ENCODE measurements around the gene GNAS-AS1. TPM values are rescaled to one million over a fixed set of nuclear protein-coding genes. Genes with fewer than 3 reads are reported as not detected.

GNAS-AS1 gene
- total RNA-seq, 2 donors from 2014 or later, result not detected

GRCh38 chr20:58784321-58785074 lies 66.2 kb downstream of the GNAS-AS1 start:
- no peaks in the 10 kb centered on the region for H3K4me1 ChIP-seq
- H3K36me3 ChIP-seq, result no peaks in the 10 kb centered on the region
- H3K27ac ChIP-seq, result no peak overlapping the region
- H3K27me3 ChIP-seq, result no peaks in the 10 kb centered on the region
- H3K4me3 ChIP-seq, result no peak overlapping the region
- H3K9me3 ChIP-seq, result no peaks in the 10 kb centered on the region
- TF ChIP-seq, protein P1, sequence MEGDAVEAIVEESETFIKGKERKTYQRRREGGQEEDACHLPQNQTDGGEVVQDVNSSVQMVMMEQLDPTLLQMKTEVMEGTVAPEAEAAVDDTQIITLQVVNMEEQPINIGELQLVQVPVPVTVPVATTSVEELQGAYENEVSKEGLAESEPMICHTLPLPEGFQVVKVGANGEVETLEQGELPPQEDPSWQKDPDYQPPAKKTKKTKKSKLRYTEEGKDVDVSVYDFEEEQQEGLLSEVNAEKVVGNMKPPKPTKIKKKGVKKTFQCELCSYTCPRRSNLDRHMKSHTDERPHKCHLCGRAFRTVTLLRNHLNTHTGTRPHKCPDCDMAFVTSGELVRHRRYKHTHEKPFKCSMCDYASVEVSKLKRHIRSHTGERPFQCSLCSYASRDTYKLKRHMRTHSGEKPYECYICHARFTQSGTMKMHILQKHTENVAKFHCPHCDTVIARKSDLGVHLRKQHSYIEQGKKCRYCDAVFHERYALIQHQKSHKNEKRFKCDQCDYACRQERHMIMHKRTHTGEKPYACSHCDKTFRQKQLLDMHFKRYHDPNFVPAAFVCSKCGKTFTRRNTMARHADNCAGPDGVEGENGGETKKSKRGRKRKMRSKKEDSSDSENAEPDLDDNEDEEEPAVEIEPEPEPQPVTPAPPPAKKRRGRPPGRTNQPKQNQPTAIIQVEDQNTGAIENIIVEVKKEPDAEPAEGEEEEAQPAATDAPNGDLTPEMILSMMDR (IDR thresholded peaks at IDR 0.05), result no peak
- no peak for DNase-seq (ENCODE audit: low spot score)

GRCh38 chr20:58783511-58784011 lies 67.1 kb downstream of the GNAS-AS1 start:
- no peak overlapping the region for H3K4me3 ChIP-seq
- no peaks in the 10 kb centered on the region for H3K4me1 ChIP-seq
- DNase-seq (ENCODE audit: low spot score), result no peak
- TF ChIP-seq, protein P1 (IDR thresholded peaks at IDR 0.05), result no peak
- no peak overlapping the region for H3K27ac ChIP-seq
- no peaks in the 10 kb centered on the region for H3K9me3 ChIP-seq
- no peaks in the 10 kb centered on the region for H3K27me3 ChIP-seq
- H3K36me3 ChIP-seq, result no peaks in the 10 kb centered on the region

- Histone ChIP-seq H3K36me3 (no peaks in the 10 kb centered on the region), H3K27ac (no peak overlapping the region), H3K4me3 (no peak overlapping the region), H3K27me3 (no peaks in the 10 kb centered on the region), H3K9me3 (no peaks in the 10 kb centered on the region), H3K4me1 (no peaks in the 10 kb centered on the region)
- TF ChIP-seq, protein P1 (IDR thresholded peaks at IDR 0.05), result no peak
- no peak for DNase-seq (ENCODE audit: low spot score)
These were observed 69.6 kb downstream of the GNAS-AS1 start for GRCh38 chr20:58781138-58781537.

DNA sequence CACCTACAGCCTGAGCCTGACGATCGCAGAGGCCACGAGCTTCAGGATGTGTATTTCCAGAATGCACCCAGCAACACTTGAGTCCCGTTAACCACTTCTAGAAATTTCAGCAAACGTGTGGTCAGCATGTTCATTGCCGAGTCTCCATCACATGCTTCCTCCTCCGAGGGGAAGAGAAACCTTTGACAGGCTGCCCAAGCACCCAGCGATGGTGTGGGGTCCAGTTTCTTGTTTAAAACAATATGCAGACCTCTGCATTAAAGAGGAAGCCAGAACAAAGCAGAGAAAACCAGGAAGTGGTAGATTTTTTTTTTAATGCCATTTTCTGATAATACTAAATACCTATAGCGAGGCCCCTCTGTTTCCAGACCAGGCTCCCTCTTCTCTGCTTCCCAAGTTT lies 71.9 kb downstream of the GNAS-AS1 start:
- Histone ChIP-seq H3K4me1 (no peaks in the 10 kb centered on the region), H3K27ac (no peak overlapping the region), H3K27me3 (no peaks in the 10 kb centered on the region), H3K4me3 (no peak overlapping the region), H3K9me3 (no peaks in the 10 kb centered on the region), H3K36me3 (no peaks in the 10 kb centered on the region)
- TF ChIP-seq, protein P1 (IDR thresholded peaks at IDR 0.05), result no peak
- no peak for DNase-seq (ENCODE audit: low spot score)

- Histone ChIP-seq H3K4me1 (no peaks in the 10 kb centered on the region), H3K27ac (no peak overlapping the region), H3K9me3 (no peaks in the 10 kb centered on the region), H3K27me3 (no peaks in the 10 kb centered on the region), H3K36me3 (no peaks in the 10 kb centered on the region), H3K4me3 (no peak overlapping the region)
- TF ChIP-seq, protein P1 (IDR thresholded peaks at IDR 0.05), result no peak
- DNase-seq (ENCODE audit: low spot score), result no peak
These were observed 73.0 kb downstream of the GNAS-AS1 start for GRCh38 chr20:58777657-58778056.
